Astrocyte (in vitro differentiated cells and primary cell): ENCODE results near the gene CDX1. TPM values are rescaled to one million over a fixed set of nuclear protein-coding genes. Genes with fewer than 3 reads are reported as not detected.

ENCODE experiments used
- DNase-seq: peaks from one replicate; pipeline ENCODE4 v3.0.0-alpha.2; 2010; ENCODE audit warnings: low read depth
- FAIRE-seq: peaks from 2 replicates; lab custom pipeline; 2011; peaks lifted over from hg19 to GRCh38; lab: Jason Lieb, UNC
- H2AFZ ChIP-seq: 2 replicates; pipeline ENCODE4 v1.6.0; 2012; ENCODE audit warnings: low read depth, low read length, inconsistent platforms
- H3K27ac ChIP-seq: 2 replicates; pipeline ENCODE4 v1.5.1; 2011; ENCODE audit warnings: low read depth, low read length, inconsistent platforms
- H3K27me3 ChIP-seq: 2 replicates; pipeline ENCODE4 v1.6.0; 2011; ENCODE audit warnings: low read length, inconsistent platforms; ENCODE audit not compliant: insufficient read depth
- H3K36me3 ChIP-seq: 2 replicates; pipeline ENCODE4 v1.5.1; 2011; ENCODE audit warnings: low read length, inconsistent platforms; ENCODE audit not compliant: insufficient read depth
- H3K4me1 ChIP-seq: 2 replicates; pipeline ENCODE4 v1.5.1; 2011; ENCODE audit warnings: low read length, inconsistent platforms; ENCODE audit not compliant: insufficient read depth
- H3K4me2 ChIP-seq: 2 replicates; pipeline ENCODE4 v1.6.0; 2012; ENCODE audit warnings: low read length, inconsistent platforms
- H3K4me3 ChIP-seq: 2 replicates; pipeline ENCODE4 v1.5.1; 2011; ENCODE audit warnings: low read depth, mild to moderate bottlenecking, low read length, inconsistent platforms; ENCODE audit not compliant: insufficient read depth
- H3K79me2 ChIP-seq: 2 replicates; pipeline ENCODE4 v1.6.0; 2012; ENCODE audit warnings: mild to moderate bottlenecking, low read length, inconsistent platforms; ENCODE audit not compliant: insufficient read depth
- H3K9ac ChIP-seq: 2 replicates; pipeline ENCODE4 v1.6.0; 2012; ENCODE audit warnings: mild to moderate bottlenecking, low read length, inconsistent platforms
- H3K9me3 ChIP-seq: 2 replicates; pipeline ENCODE4 v1.5.1; 2012; ENCODE audit warnings: low read depth, mild to moderate bottlenecking, low read length, inconsistent platforms; ENCODE audit not compliant: insufficient read depth
- H4K20me1 ChIP-seq: 2 replicates; pipeline ENCODE4 v1.6.0; 2012; ENCODE audit warnings: low read length, inconsistent platforms; ENCODE audit not compliant: insufficient read depth
- H3K27ac Mint-ChIP-seq: one replicate; pipeline ENCODE4 v1.8.0; 2021; ENCODE audit warnings: mild to moderate bottlenecking, mixed read lengths; ENCODE audit not compliant: unreplicated experiment
- H3K27me3 Mint-ChIP-seq: one replicate; pipeline ENCODE4 v1.8.0; 2021; ENCODE audit warnings: low read depth, mixed read lengths; ENCODE audit not compliant: unreplicated experiment
- H3K36me3 Mint-ChIP-seq: one replicate; pipeline ENCODE4 v1.8.0; 2021; ENCODE audit warnings: low read depth, mixed read lengths; ENCODE audit not compliant: unreplicated experiment
- H3K4me1 Mint-ChIP-seq: one replicate; pipeline ENCODE4 v1.8.0; 2021; ENCODE audit warnings: low read depth, mixed read lengths; ENCODE audit not compliant: unreplicated experiment
- H3K4me3 Mint-ChIP-seq: one replicate; pipeline ENCODE4 v1.8.0; 2021; ENCODE audit warnings: mild to moderate bottlenecking, moderate library complexity, mixed read lengths; ENCODE audit not compliant: unreplicated experiment
- H3K9me3 Mint-ChIP-seq: one replicate; pipeline ENCODE4 v1.8.0; 2021; ENCODE audit warnings: mild to moderate bottlenecking, mixed read lengths; ENCODE audit not compliant: unreplicated experiment
- CTCF ChIP-seq: IDR thresholded peaks from 2 replicates; pipeline ENCODE4 v1.5.1; 2011; ENCODE audit warnings: low read depth, mild to moderate bottlenecking, inconsistent platforms, low read length, moderate library complexity; ENCODE audit not compliant: insufficient read depth
- EZH2 ChIP-seq: IDR thresholded peaks from 2 replicates; pipeline ENCODE4 v1.6.1; 2012; ENCODE audit warnings: mild to moderate bottlenecking, low read length, inconsistent platforms; ENCODE audit not compliant: insufficient read depth
- total RNA-seq: library from RNA; stranded (reverse); gene quantifications from 2 replicates; pipeline ENCODE4 v1.2.1, GENCODE V29; 2021

The CDX1 gene
- total RNA-seq, 1 donor from 2014 or later: not detected

- Histone ChIP-seq H3K4me3 (no peak overlapping the region), H4K20me1 (no peaks in the 10 kb centered on the region), H3K4me2 (no peak overlapping the region), H3K79me2 (no peaks in the 10 kb centered on the region), H3K36me3 (no peaks in the 10 kb centered on the region), H3K9me3 (no peaks in the 10 kb centered on the region), H2AFZ (no peak overlapping the region), H3K4me1 (peaks cover 24% of the 10 kb centered on the region), H3K27me3 (peaks cover 9% of the 10 kb centered on the region), H3K9ac (no peak overlapping the region), H3K27ac (no peak overlapping the region)
- Mint-ChIP-seq H3K9me3 (no peaks in the 10 kb centered on the region), H3K4me3 (no peak overlapping the region), H3K36me3 (no peaks in the 10 kb centered on the region), H3K27me3 (peaks cover 28% of the 10 kb centered on the region), H3K27ac (no peak overlapping the region), H3K4me1 (peaks cover 15% of the 10 kb centered on the region)
- no peak for TF ChIP-seq EZH2
- no peak for TF ChIP-seq CTCF
- no peak for DNase-seq
- FAIRE-seq: no peak
Observed at GRCh38 chr5:150163547-150164059, 3.0 kb upstream of the CDX1 start.

DNA sequence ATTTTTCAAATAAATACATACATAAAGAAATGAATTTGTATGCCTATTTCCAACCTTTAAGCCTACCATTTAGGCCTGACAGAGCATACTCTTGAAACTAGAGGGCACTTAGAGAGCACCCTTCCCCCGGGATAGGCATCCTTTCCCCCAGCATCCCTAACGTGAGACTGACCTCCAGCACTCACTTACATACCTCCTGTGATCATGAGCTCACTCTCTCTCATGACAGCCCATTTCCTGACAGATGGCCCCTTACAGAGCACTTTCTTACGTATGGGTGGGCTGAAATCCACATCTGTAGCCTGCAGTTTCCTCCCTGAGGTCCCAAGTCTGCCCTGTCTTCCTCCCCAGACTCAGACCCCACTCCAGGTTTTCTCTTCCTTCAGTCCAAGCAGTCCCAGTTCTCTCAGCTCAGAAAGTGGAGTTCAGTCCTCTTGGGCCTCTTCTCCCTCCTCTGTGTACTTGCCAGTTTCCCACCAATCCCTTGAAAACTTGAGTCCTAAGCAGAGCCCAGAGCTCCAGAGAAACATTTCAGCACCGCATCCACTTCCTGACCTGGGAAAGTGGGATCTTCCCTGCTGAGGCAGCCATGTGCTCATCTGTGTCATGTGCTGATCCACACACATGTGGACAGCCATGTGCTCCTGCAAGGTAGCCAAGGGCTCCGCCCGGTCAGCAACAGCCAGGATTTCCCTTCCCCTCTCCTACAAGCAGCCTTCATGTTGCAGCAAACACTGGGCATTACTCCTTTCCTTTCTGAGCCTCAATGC lies 2.2 kb upstream of the CDX1 start:
- Mint-ChIP-seq H3K4me3 (no peak overlapping the region), H3K27me3 (peaks cover 36% of the 10 kb centered on the region), H3K9me3 (no peaks in the 10 kb centered on the region), H3K36me3 (no peaks in the 10 kb centered on the region), H3K27ac (no peak overlapping the region), H3K4me1 (peaks cover 14% of the 10 kb centered on the region)
- no peak for FAIRE-seq
- no peak overlapping the region for H3K27ac ChIP-seq
- no peaks in the 10 kb centered on the region for H3K79me2 ChIP-seq
- no peak overlapping the region for H3K4me2 ChIP-seq
- H3K27me3 ChIP-seq: peaks cover 16% of the 10 kb centered on the region
- no peaks in the 10 kb centered on the region for H4K20me1 ChIP-seq
- no peak overlapping the region for H2AFZ ChIP-seq
- H3K4me3 ChIP-seq: no peak overlapping the region
- H3K36me3 ChIP-seq: no peaks in the 10 kb centered on the region
- DNase-seq: no peak
- H3K9ac ChIP-seq: no peak overlapping the region
- H3K9me3 ChIP-seq: no peaks in the 10 kb centered on the region
- TF ChIP-seq EZH2: no peak
- H3K4me1 ChIP-seq: peaks cover 18% of the 10 kb centered on the region

DNA sequence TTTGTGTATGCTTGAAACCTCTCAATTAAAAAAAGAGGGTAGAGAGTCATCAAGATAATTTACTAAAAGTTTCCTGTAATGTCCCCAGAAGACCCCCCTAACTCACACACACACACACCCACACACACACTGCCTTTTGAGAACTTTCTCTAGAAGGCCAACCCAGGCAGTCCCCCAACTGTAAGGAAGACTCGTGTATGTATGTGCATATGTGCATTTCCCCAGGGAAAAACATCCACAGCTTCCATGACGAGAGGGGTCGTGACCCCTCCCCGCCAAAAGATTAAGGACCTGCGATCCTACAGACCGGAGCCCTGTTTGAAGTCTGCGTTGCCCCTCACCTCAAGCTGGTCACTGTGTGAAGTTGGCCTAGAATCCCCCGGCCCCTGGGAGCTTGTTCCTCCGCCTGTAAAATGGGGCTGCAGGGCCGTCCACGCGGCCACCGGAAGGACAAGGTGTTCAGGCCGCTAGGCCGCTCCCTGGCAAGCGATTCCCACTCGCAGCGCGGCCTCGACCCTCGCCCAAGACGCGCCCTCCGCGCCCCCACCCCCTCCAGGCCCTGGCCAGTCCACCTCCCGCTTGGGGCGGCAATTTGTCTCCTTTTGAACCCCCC lies 435 bp upstream of the CDX1 start:
- Mint-ChIP-seq H3K4me1 (peaks cover 8% of the 10 kb centered on the region), H3K27ac (no peak overlapping the region), H3K9me3 (peaks cover 3% of the 10 kb centered on the region), H3K36me3 (peaks cover 1% of the 10 kb centered on the region), H3K27me3 (peaks cover 54% of the 10 kb centered on the region), H3K4me3 (no peak overlapping the region)
- H2AFZ ChIP-seq: no peak overlapping the region
- H3K4me3 ChIP-seq: no peak overlapping the region
- no peaks in the 10 kb centered on the region for H3K79me2 ChIP-seq
- H3K36me3 ChIP-seq: no peaks in the 10 kb centered on the region
- H3K27ac ChIP-seq: no peak overlapping the region
- peaks cover 3% of the 10 kb centered on the region for H3K4me1 ChIP-seq
- no peaks in the 10 kb centered on the region for H4K20me1 ChIP-seq
- no peak overlapping the region for H3K9ac ChIP-seq
- no peak for TF ChIP-seq CTCF
- no peak for TF ChIP-seq EZH2
- H3K4me2 ChIP-seq: no peak overlapping the region
- no peak for DNase-seq
- H3K27me3 ChIP-seq: peaks cover 27% of the 10 kb centered on the region
- H3K9me3 ChIP-seq: no peaks in the 10 kb centered on the region
- no peak for FAIRE-seq
